Esophagus muscularis mucosa (tissue), 4 donors: ENCODE results near the gene LAMP5. TPM values are rescaled to one million over a fixed set of nuclear protein-coding genes. Genes with fewer than 3 reads are reported as not detected.
A peak's percentile ranks its signal among the peaks of the same experiment; 100 is the strongest.

Experiments
- DNase-seq: peaks from one replicate; pipeline ENCODE4 v3.0.0-alpha.2; 2017; ENCODE audit errors: extremely low spot score
- H3K27ac ChIP-seq, 4 donors: fragments of 200-600 bp; sonication (generic); replicated peaks in 1 of 4; 1 replicate in 3 of 4; 2 replicates in 1 of 4; pipeline ENCODE4 v1.5.1; 2016 to 2019; ENCODE audit warnings: mild to moderate bottlenecking in 1 of 4
- H3K27me3 ChIP-seq, 4 donors: fragments of 200-600 bp; sonication (generic); one replicate each; pipeline versions ENCODE4 v1.5.1 to v1.6.0; 2016 to 2019
- H3K36me3 ChIP-seq, 4 donors: fragments of 200-600 bp; sonication (generic); one replicate each; pipeline ENCODE4 v1.5.1; 2016 to 2019
- H3K4me1 ChIP-seq, 4 donors: fragments of 200-600 bp; sonication (generic); one replicate each; pipeline ENCODE4 v1.5.1; 2016 to 2019
- H3K4me3 ChIP-seq, 4 donors: fragments of 200-600 bp; sonication (generic); 1 replicate in 2 of 4; 2 replicates in 2 of 4; pipeline ENCODE4 v1.5.1; 2016 to 2019; ENCODE audit warnings: mild to moderate bottlenecking in 4 of 4, moderate library complexity in 1 of 4
- H3K9me3 ChIP-seq, 4 donors: fragments of 200-600 bp; sonication (generic); 1 replicate in 3 of 4; 2 replicates in 1 of 4; pipeline ENCODE4 v1.5.1; 2016 to 2019
- EP300 ChIP-seq: sonication (generic); formaldehyde crosslinking; IDR thresholded peaks from one replicate; pipeline ENCODE4 v1.6.1; 2017; ENCODE audit warnings: antibody characterized with exemption
- POLR2A ChIP-seq: fragments of 450-650 bp; IDR thresholded peaks from one replicate; pipeline ENCODE4 v1.6.1; 2017; ENCODE audit warnings: antibody characterized with exemption, moderate library complexity, mild to moderate bottlenecking, low read depth
- POLR2AphosphoS5 ChIP-seq, 2 donors: sonication (generic); formaldehyde crosslinking; IDR thresholded peaks; one replicate each; pipeline ENCODE4 v1.6.1; 2017; ENCODE audit warnings: antibody characterized with exemption in 2 of 2
- WGBS: methylation state at CpG from one replicate; pipeline ENCODE4 v1.1.5; 2018; 5-methylcytosine and 5-hydroxymethylcytosine counted together
- intact Hi-C: fragments of 100-400 bp; cut with DNase I; formaldehyde crosslinking; loops from one replicate; pipeline ENCODE4 v1.15.1; 2023
- total RNA-seq, 4 donors: library from RNA; depleted of rRNA; stranded (reverse); fragments of >200 nt; gene quantifications; one replicate each; pipeline versions ENCODE4 v1.1.0 to v1.2.1, GENCODE V29; 2016
- TF ChIP-seq, protein P1 (sequence below), 3 experiments: fragments of 200-600 bp in 2 of 3; fragments of 450-650 bp in 1 of 3; sonication (generic) in 2 of 3; IDR thresholded peaks; one replicate each; pipeline ENCODE4 v1.5.1; 2017 to 2019; ENCODE audit warnings: antibody characterized with exemption in 3 of 3, mild to moderate bottlenecking in 2 of 3, moderate library complexity in 1 of 3

Gene LAMP5
- total RNA-seq, 4 donors from 2014 or later: 0.17 TPM; not detected in 3

GRCh38 chr20:9510911-9511310 lies 3.5 kb upstream of the LAMP5 start:
- 80% methylated on average over 5 of the region's 5 CpGs for WGBS
- H3K27ac ChIP-seq: no peak overlapping the region
- intact Hi-C loops: no loop called here
- H3K27me3 ChIP-seq: peaks cover 0 to 80% (median 10%) of the 10 kb centered on the region in 4 donors
- H3K9me3 ChIP-seq: no peaks in the 10 kb centered on the region
- peaks cover 18 to 49% (median 43%) of the 10 kb centered on the region in 4 donors for H3K4me1 ChIP-seq
- no peaks in the 10 kb centered on the region for H3K36me3 ChIP-seq
- no peak overlapping the region for H3K4me3 ChIP-seq
- peak; percentile 87 for DNase-seq
- TF ChIP-seq, protein P1, sequence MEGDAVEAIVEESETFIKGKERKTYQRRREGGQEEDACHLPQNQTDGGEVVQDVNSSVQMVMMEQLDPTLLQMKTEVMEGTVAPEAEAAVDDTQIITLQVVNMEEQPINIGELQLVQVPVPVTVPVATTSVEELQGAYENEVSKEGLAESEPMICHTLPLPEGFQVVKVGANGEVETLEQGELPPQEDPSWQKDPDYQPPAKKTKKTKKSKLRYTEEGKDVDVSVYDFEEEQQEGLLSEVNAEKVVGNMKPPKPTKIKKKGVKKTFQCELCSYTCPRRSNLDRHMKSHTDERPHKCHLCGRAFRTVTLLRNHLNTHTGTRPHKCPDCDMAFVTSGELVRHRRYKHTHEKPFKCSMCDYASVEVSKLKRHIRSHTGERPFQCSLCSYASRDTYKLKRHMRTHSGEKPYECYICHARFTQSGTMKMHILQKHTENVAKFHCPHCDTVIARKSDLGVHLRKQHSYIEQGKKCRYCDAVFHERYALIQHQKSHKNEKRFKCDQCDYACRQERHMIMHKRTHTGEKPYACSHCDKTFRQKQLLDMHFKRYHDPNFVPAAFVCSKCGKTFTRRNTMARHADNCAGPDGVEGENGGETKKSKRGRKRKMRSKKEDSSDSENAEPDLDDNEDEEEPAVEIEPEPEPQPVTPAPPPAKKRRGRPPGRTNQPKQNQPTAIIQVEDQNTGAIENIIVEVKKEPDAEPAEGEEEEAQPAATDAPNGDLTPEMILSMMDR (IDR thresholded peaks at IDR 0.05): no peak
- TF ChIP-seq POLR2AphosphoS5 (IDR thresholded peaks at IDR 0.05): no peak
- no peak for TF ChIP-seq POLR2A
- no peak for TF ChIP-seq EP300

DNA sequence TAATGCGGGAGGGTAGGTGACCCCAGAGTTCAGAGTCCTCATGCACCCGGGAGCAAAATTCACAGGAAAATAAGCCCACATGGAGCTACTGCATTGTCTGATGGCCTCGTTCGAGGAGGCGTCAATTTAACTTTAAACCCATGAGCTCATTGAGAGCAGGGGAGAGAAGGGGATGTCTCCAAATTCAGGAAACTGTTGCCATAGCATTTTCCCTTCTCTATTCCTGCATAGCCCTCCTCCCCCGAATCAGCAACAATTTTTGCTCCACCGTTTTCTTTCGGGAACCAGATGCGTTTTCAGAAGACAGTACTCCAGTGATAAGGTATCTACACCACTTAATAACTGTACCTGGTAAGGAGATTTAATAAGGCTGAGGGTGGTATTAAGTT lies 324 bp upstream of the LAMP5 start:
- peak; percentile 53 for DNase-seq
- H3K27ac ChIP-seq: no peak overlapping the region
- H3K9me3 ChIP-seq: no peaks in the 10 kb centered on the region
- no peaks in the 10 kb centered on the region for H3K36me3 ChIP-seq
- peaks cover 0 to 79% (median 7%) of the 10 kb centered on the region in 4 donors for H3K27me3 ChIP-seq
- WGBS: 10% methylated on average over 9 of the region's 9 CpGs
- intact Hi-C loops: no loop called here
- TF ChIP-seq, protein P1 (IDR thresholded peaks at IDR 0.05): no peak
- TF ChIP-seq EP300 (no peak), POLR2AphosphoS5 (IDR thresholded peaks at IDR 0.05) (no peak), POLR2A (no peak)
- peaks cover 18 to 29% (median 27%) of the 10 kb centered on the region in 4 donors for H3K4me1 ChIP-seq
- no peak overlapping the region for H3K4me3 ChIP-seq

GRCh38 chr20:9515214-9515585 lies 810 bp downstream of the LAMP5 start:
- peak overlapping the region in 3 of 4 donors; percentile 30 to 35 (median 35) for H3K4me3 ChIP-seq

GRCh38 chr20:9515741-9516233 lies 1.4 kb downstream of the LAMP5 start:
- TF ChIP-seq POLR2AphosphoS5 (IDR thresholded peaks at IDR 0.05) (no peak), EP300 (no peak), POLR2A (no peak)
- TF ChIP-seq, protein P1 (IDR thresholded peaks at IDR 0.05): no peak
- intact Hi-C loops: no loop called here
- Histone ChIP-seq H3K4me3 (peak overlapping the region; percentile 18 to 35 (median 32)), H3K36me3 (no peaks in the 10 kb centered on the region), H3K4me1 (peaks cover 18 to 29% (median 27%) of the 10 kb centered on the region in 4 donors), H3K27ac (no peak overlapping the region), H3K27me3 (peaks cover 0 to 71% (median 7%) of the 10 kb centered on the region in 4 donors), H3K9me3 (no peaks in the 10 kb centered on the region)
- DNase-seq: no peak
- WGBS: 7% methylated on average over 23 of the region's 38 CpGs

More at GRCh38 chr20:9515214-9515585, 810 bp downstream of the LAMP5 start:
- Histone ChIP-seq H3K27me3 (peaks cover 0 to 70% (median 7%) of the 10 kb centered on the region in 4 donors), H3K4me1 (peaks cover 18 to 29% (median 27%) of the 10 kb centered on the region in 4 donors), H3K36me3 (no peaks in the 10 kb centered on the region), H3K27ac (no peak overlapping the region), H3K9me3 (no peaks in the 10 kb centered on the region)
- peak; percentile 42 for DNase-seq
- WGBS: 9% methylated on average over 13 of the region's 13 CpGs
- TF ChIP-seq, protein P1 (IDR thresholded peaks at IDR 0.05): no peak
- TF ChIP-seq POLR2AphosphoS5 (IDR thresholded peaks at IDR 0.05) (no peak), POLR2A (no peak)
- intact Hi-C loops: no loop called here
